ENCODE results near the gene PCIF1. TPM values are rescaled to one million over a fixed set of nuclear protein-coding genes. Genes with fewer than 3 reads are reported as not detected.

PCIF1 gene
- total and polyA plus RNA-seq, 8 donors = 21.0 to 41.4 (median 27.3) TPM

GRCh38 chr20:45909817-45910669 lies 24.4 kb upstream of the PCIF1 start:
- H3K9me3 ChIP-seq = no peaks in the 10 kb centered on the region
- peak overlapping the region in 4 of 5 donors; percentile 63 to 88 (median 86) for H3K27ac ChIP-seq
- peak overlapping the region in 3 of 4 donors; percentile 56 to 61 (median 60) for H3K4me3 ChIP-seq
- TF ChIP-seq, protein P1, sequence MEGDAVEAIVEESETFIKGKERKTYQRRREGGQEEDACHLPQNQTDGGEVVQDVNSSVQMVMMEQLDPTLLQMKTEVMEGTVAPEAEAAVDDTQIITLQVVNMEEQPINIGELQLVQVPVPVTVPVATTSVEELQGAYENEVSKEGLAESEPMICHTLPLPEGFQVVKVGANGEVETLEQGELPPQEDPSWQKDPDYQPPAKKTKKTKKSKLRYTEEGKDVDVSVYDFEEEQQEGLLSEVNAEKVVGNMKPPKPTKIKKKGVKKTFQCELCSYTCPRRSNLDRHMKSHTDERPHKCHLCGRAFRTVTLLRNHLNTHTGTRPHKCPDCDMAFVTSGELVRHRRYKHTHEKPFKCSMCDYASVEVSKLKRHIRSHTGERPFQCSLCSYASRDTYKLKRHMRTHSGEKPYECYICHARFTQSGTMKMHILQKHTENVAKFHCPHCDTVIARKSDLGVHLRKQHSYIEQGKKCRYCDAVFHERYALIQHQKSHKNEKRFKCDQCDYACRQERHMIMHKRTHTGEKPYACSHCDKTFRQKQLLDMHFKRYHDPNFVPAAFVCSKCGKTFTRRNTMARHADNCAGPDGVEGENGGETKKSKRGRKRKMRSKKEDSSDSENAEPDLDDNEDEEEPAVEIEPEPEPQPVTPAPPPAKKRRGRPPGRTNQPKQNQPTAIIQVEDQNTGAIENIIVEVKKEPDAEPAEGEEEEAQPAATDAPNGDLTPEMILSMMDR (IDR thresholded peaks at IDR 0.05) = no peak
- TF ChIP-seq EP300 (IDR thresholded peaks at IDR 0.05) = no peak
- no peak for TF ChIP-seq POLR2A (IDR thresholded peaks at IDR 0.05)
- no peak for TF ChIP-seq POLR2AphosphoS5 (IDR thresholded peaks at IDR 0.05)
- peaks cover 0 to 11% (median 0%) of the 10 kb centered on the region in 3 donors for H3K27me3 ChIP-seq
- no peak for DNase-seq
- H3K4me1 ChIP-seq = peaks cover 13 to 49% (median 25%) of the 10 kb centered on the region in 4 donors
- 77 to 80% (median 79%) methylated on average over 19 to 22 of the region's 22 CpGs for WGBS, 5 donors
- peaks cover 0 to 32% (median 20%) of the 10 kb centered on the region in 4 donors for H3K36me3 ChIP-seq
- intact Hi-C loops (cut with DNase I; ENCODE audit: low total_unique reads) = no loop called here

DNA sequence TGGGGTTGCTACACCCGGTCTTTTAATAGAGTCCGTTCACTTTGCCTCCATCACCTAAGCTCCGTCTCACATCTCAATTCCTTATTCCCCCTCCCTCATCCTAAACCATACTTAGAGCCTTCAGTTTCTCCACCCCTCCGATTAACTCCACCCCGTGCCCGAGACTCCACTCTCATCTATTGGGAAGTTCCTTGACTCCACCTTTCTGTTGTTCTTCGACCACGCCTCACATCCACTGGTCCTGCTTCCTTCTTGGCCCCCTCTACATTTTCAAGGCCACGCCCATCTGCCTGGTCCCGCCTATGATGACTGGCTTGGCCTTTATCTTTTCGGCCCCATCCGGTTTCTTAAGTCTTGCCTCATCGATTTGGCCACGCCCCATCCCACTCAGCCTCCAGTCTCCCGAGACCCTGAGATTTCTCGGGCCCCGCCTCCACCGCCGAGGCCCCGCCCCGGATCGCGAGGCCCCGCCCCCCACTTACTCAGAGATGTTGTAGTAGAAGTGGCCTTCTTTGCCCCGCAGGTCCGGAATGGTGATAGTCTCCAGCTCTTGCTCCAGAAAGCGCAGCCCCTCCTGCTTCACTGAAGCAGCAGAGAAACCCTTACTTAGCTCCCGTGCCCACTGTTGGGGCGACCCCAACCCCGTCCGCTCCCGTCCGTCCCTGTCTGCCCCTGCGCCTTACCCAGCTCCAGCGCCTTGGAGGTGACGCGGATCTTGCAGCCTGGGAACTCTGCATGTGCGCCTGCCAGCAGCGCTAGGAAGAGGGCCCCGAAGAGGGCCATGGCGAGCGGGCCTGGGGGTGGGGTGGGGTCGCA lies 23.6 kb upstream of the PCIF1 start:
- Histone ChIP-seq H3K27ac (peak overlapping the region; percentile 84 to 88 (median 85)), H3K36me3 (peaks cover 0 to 25% (median 12%) of the 10 kb centered on the region in 4 donors), H3K4me1 (peaks cover 13 to 54% (median 25%) of the 10 kb centered on the region in 4 donors), H3K27me3 (peaks cover 0 to 11% (median 0%) of the 10 kb centered on the region in 3 donors), H3K9me3 (no peaks in the 10 kb centered on the region), H3K4me3 (peak overlapping the region; percentile 54 to 61 (median 58))
- DNase-seq = peak; percentile 98 to 99
- WGBS, 5 donors = 1 to 3% (median 2%) methylated on average over 26 to 43 of the region's 43 CpGs
- intact Hi-C loops (cut with DNase I; ENCODE audit: low total_unique reads) = no loop called here
- TF ChIP-seq EP300 (IDR thresholded peaks at IDR 0.05) (no peak), POLR2AphosphoS5 (IDR thresholded peaks at IDR 0.05) (peak in 2 of 3 donors; percentile 70 to 87)

- intact Hi-C loops (cut with DNase I; ENCODE audit: low total_unique reads) = no loop called here
- WGBS, 5 donors = 0 to 3% (median 2%) methylated on average over 19 to 58 of the region's 58 CpGs
Observed at GRCh38 chr20:45911486-45912343, 22.8 kb upstream of the PCIF1 start, which contains the start of gene PLTP. PLTP (minus strand) TSS chr20:45912155; CDS start chr20:45911452, 703 bp downstream.

GRCh38 chr20:45912344-45912682 lies 22.2 kb upstream of the PCIF1 start:
- TF ChIP-seq EP300 (IDR thresholded peaks at IDR 0.05) (no peak), POLR2AphosphoS5 (IDR thresholded peaks at IDR 0.05) (no peak), POLR2A (IDR thresholded peaks at IDR 0.05) (no peak)
- TF ChIP-seq, protein P1 (IDR thresholded peaks at IDR 0.05) = no peak
- H3K27ac ChIP-seq = peak overlapping the region; percentile 84 to 88 (median 85)
- peak overlapping the region; percentile 54 to 61 (median 58) for H3K4me3 ChIP-seq
- DNase-seq = no peak
- 19 to 45% (median 30%) methylated on average over 4 of the region's 4 CpGs for WGBS, 5 donors
- H3K27me3 ChIP-seq = peaks cover 0 to 11% (median 0%) of the 10 kb centered on the region in 3 donors
- peaks cover 13 to 57% (median 25%) of the 10 kb centered on the region in 4 donors for H3K4me1 ChIP-seq
- no peaks in the 10 kb centered on the region for H3K9me3 ChIP-seq
- H3K36me3 ChIP-seq = peaks cover 0 to 12% (median 2%) of the 10 kb centered on the region in 4 donors
- intact Hi-C loops (cut with DNase I; ENCODE audit: low total_unique reads) = no loop called here

More at GRCh38 chr20:45911486-45912343, 22.8 kb upstream of the PCIF1 start, which contains the start of gene PLTP:
- Histone ChIP-seq H3K27ac (peak within 1 kb of the TSS; percentile 84 to 88 (median 85)), H3K4me1 (peaks cover 13 to 54% (median 25%) of the 10 kb centered on the region in 4 donors), H3K4me3 (peak within 1 kb of the TSS; percentile 54 to 61 (median 58)), H3K9me3 (no peaks in the 10 kb centered on the region), H3K36me3 (peaks cover 0 to 18% (median 5%) of the 10 kb centered on the region in 4 donors), H3K27me3 (peaks cover 0 to 11% (median 0%) of the 10 kb centered on the region in 3 donors)
- DNase-seq = peak; percentile 58 to 88
- TF ChIP-seq POLR2AphosphoS5 (IDR thresholded peaks at IDR 0.05) (peak in 2 of 3 donors; percentile 51 to 77), POLR2A (IDR thresholded peaks at IDR 0.05) (no peak), EP300 (IDR thresholded peaks at IDR 0.05) (no peak)
- TF ChIP-seq, protein P1 (IDR thresholded peaks at IDR 0.05) = no peak
